HL-60/S4 treated with retinoic acid at 250 ng/mL for 4 days and 3 days (cell line): Measurements from ENCODE around the gene ANKRD28.

Experiments
- in situ Hi-C: fragments of 300-500 bp; cut with MboI; formaldehyde crosslinking; loops from 2 replicates; pipeline ENCODE4 v1.7.0; 2022; ENCODE audit warnings: low sequenced_read_pairs

ANKRD28 gene

GRCh38 chr3:15805756-15806266 is 8.0 kb upstream of the ANKRD28 start:
- in situ Hi-C loops, result loop anchor here (25.0 kb wide), 1 partner anchor 169 kb away; no protein-coding TSS in a partner anchor

- in situ Hi-C loops, result loop anchor here (25.0 kb wide), 1 partner anchor 167 kb away; no protein-coding TSS in a partner anchor
Observed at GRCh38 chr3:15804553-15805095, 6.8 kb upstream of the ANKRD28 start.

- in situ Hi-C loops, result loop anchor here (25.0 kb wide), 1 partner anchor 167 kb away; no protein-coding TSS in a partner anchor
Observed at GRCh38 chr3:15803921-15804320, 6.1 kb upstream of the ANKRD28 start.

- in situ Hi-C loops, result loop anchor here (25.0 kb wide), 1 partner anchor 164 kb away; no protein-coding TSS in a partner anchor
Observed at GRCh38 chr3:15801298-15801697, 3.5 kb upstream of the ANKRD28 start.

GRCh38 chr3:15800780-15801179 is 3.0 kb upstream of the ANKRD28 start:
- in situ Hi-C loops, result loop anchor here (25.0 kb wide), 1 partner anchor 163 kb away; no protein-coding TSS in a partner anchor

GRCh38 chr3:15800327-15800726 is 2.5 kb upstream of the ANKRD28 start:
- in situ Hi-C loops, result loop anchor here (25.0 kb wide), 1 partner anchor 163 kb away; no protein-coding TSS in a partner anchor

- in situ Hi-C loops, result no loop called here
Observed at GRCh38 chr3:15798533-15799245, 910 bp upstream of the ANKRD28 start.

- in situ Hi-C loops, result no loop called here
Observed at GRCh38 chr3:15796771-15797641, 773 bp downstream of the ANKRD28 start.

GRCh38 chr3:15796331-15796730 is 1.4 kb downstream of the ANKRD28 start:
- in situ Hi-C loops, result no loop called here

- in situ Hi-C loops, result no loop called here
Observed at GRCh38 chr3:15795651-15796308, 2.0 kb downstream of the ANKRD28 start.

GRCh38 chr3:15794842-15795650 is 2.7 kb downstream of the ANKRD28 start:
- in situ Hi-C loops, result no loop called here

- in situ Hi-C loops, result no loop called here
Observed at GRCh38 chr3:15794303-15794771, 3.4 kb downstream of the ANKRD28 start.

- in situ Hi-C loops, result no loop called here
Observed at GRCh38 chr3:15791525-15791924, 6.3 kb downstream of the ANKRD28 start.

- in situ Hi-C loops, result no loop called here
Observed at GRCh38 chr3:15787941-15788340, 9.8 kb downstream of the ANKRD28 start.

GRCh38 chr3:15787526-15787925 is 10.3 kb downstream of the ANKRD28 start:
- in situ Hi-C loops, result no loop called here

GRCh38 chr3:15783361-15783969 is 14.3 kb downstream of the ANKRD28 start:
- in situ Hi-C loops, result no loop called here

GRCh38 chr3:15782429-15782828 is 15.3 kb downstream of the ANKRD28 start:
- in situ Hi-C loops, result no loop called here

- in situ Hi-C loops, result no loop called here
Observed at GRCh38 chr3:15781637-15782402, 16.0 kb downstream of the ANKRD28 start.
